ENCODE results near the gene MAP7.

MAP7 gene

GRCh38 chr6:136359851-136360250 lies 190.4 kb downstream of the MAP7 start:
- H3K9me3 Mint-ChIP-seq = no peaks in the 10 kb centered on the region
- peak overlapping the region in 1 of 2 donors; percentile 42 for H3K27ac Mint-ChIP-seq
- no peaks in the 10 kb centered on the region for H3K4me1 Mint-ChIP-seq
- ATAC-seq (no peak), DNase-seq (no peak)
- no peak overlapping the region for H3K4me3 Mint-ChIP-seq
- no peaks in the 10 kb centered on the region for H3K27me3 Mint-ChIP-seq

- peaks cover 13% of the 10 kb centered on the region for H3K27me3 Mint-ChIP-seq
- H3K27ac Mint-ChIP-seq = no peak overlapping the region
- DNase-seq (no peak), ATAC-seq (no peak)
- no peaks in the 10 kb centered on the region for H3K4me1 Mint-ChIP-seq
- no peaks in the 10 kb centered on the region for H3K9me3 Mint-ChIP-seq
- no peak overlapping the region for H3K4me3 Mint-ChIP-seq
Measured at GRCh38 chr6:136351518-136352110, 198.6 kb downstream of the MAP7 start.

- ATAC-seq (no peak), DNase-seq (no peak)
- no peaks in the 10 kb centered on the region for H3K9me3 Mint-ChIP-seq
- no peaks in the 10 kb centered on the region for H3K4me1 Mint-ChIP-seq
- no peak overlapping the region for H3K4me3 Mint-ChIP-seq
- peak overlapping the region in 1 of 2 donors; percentile 26 for H3K27ac Mint-ChIP-seq
- H3K27me3 Mint-ChIP-seq = peaks cover 14% of the 10 kb centered on the region
Measured at GRCh38 chr6:136350914-136351313, 199.3 kb downstream of the MAP7 start.

GRCh38 chr6:136347847-136348246 lies 202.4 kb downstream of the MAP7 start:
- H3K9me3 Mint-ChIP-seq = no peaks in the 10 kb centered on the region
- ATAC-seq (no peak), DNase-seq (no peak)
- H3K4me1 Mint-ChIP-seq = no peaks in the 10 kb centered on the region
- H3K27ac Mint-ChIP-seq = no peak overlapping the region
- peaks cover 12% of the 10 kb centered on the region for H3K27me3 Mint-ChIP-seq
- no peak overlapping the region for H3K4me3 Mint-ChIP-seq

GRCh38 chr6:136345145-136345544 lies 205.1 kb downstream of the MAP7 start:
- peaks cover 7% of the 10 kb centered on the region for H3K27me3 Mint-ChIP-seq
- no peaks in the 10 kb centered on the region for H3K9me3 Mint-ChIP-seq
- H3K4me3 Mint-ChIP-seq = no peak overlapping the region
- H3K27ac Mint-ChIP-seq = no peak overlapping the region
- no peaks in the 10 kb centered on the region for H3K4me1 Mint-ChIP-seq
- no peak for ATAC-seq
- no peak for DNase-seq

- DNase-seq (no peak), ATAC-seq (no peak)
- peaks cover 7% of the 10 kb centered on the region for H3K27me3 Mint-ChIP-seq
- no peaks in the 10 kb centered on the region for H3K9me3 Mint-ChIP-seq
- H3K4me1 Mint-ChIP-seq = no peaks in the 10 kb centered on the region
- no peak overlapping the region for H3K4me3 Mint-ChIP-seq
- no peak overlapping the region for H3K27ac Mint-ChIP-seq
Measured at GRCh38 chr6:136344420-136344819, 205.8 kb downstream of the MAP7 start.

GRCh38 chr6:136343700-136344099 lies 206.5 kb downstream of the MAP7 start:
- no peak overlapping the region for H3K4me3 Mint-ChIP-seq
- no peak overlapping the region for H3K27ac Mint-ChIP-seq
- H3K4me1 Mint-ChIP-seq = no peaks in the 10 kb centered on the region
- ATAC-seq (no peak), DNase-seq (no peak)
- no peaks in the 10 kb centered on the region for H3K9me3 Mint-ChIP-seq
- peaks cover 7% of the 10 kb centered on the region for H3K27me3 Mint-ChIP-seq

- H3K4me3 Mint-ChIP-seq = no peak overlapping the region
- DNase-seq = no peak
- H3K27me3 Mint-ChIP-seq = peaks cover 7% of the 10 kb centered on the region
- no peaks in the 10 kb centered on the region for H3K9me3 Mint-ChIP-seq
- H3K27ac Mint-ChIP-seq = no peak overlapping the region
- no peaks in the 10 kb centered on the region for H3K4me1 Mint-ChIP-seq
- no peak for ATAC-seq
Measured at GRCh38 chr6:136343275-136343674, 206.9 kb downstream of the MAP7 start.

- Mint-ChIP-seq H3K9me3 (no peaks in the 10 kb centered on the region), H3K27ac (no peak overlapping the region), H3K4me1 (no peaks in the 10 kb centered on the region), H3K4me3 (no peak overlapping the region), H3K27me3 (peaks cover 4% of the 10 kb centered on the region)
- ATAC-seq (no peak), DNase-seq (no peak)
Measured at GRCh38 chr6:136341967-136342366, 208.3 kb downstream of the MAP7 start.

- Mint-ChIP-seq H3K4me1 (no peaks in the 10 kb centered on the region), H3K9me3 (no peaks in the 10 kb centered on the region), H3K27ac (no peak overlapping the region), H3K4me3 (no peak overlapping the region), H3K27me3 (no peaks in the 10 kb centered on the region)
- DNase-seq = no peak
- no peak for ATAC-seq
Measured at GRCh38 chr6:136341367-136341766, 208.9 kb downstream of the MAP7 start.

GRCh38 chr6:136338486-136338885 lies 211.7 kb downstream of the MAP7 start:
- no peak for ATAC-seq
- H3K9me3 Mint-ChIP-seq = no peaks in the 10 kb centered on the region
- no peak for DNase-seq

GRCh38 chr6:136337606-136338005 lies 212.6 kb downstream of the MAP7 start:
- H3K4me3 Mint-ChIP-seq = no peak overlapping the region
- H3K27me3 Mint-ChIP-seq = no peaks in the 10 kb centered on the region
- H3K27ac Mint-ChIP-seq = no peak overlapping the region
- no peak for ATAC-seq
- H3K4me1 Mint-ChIP-seq = no peaks in the 10 kb centered on the region
- no peak for DNase-seq
- H3K9me3 Mint-ChIP-seq = no peaks in the 10 kb centered on the region

More at GRCh38 chr6:136338486-136338885, 211.7 kb downstream of the MAP7 start:
- Mint-ChIP-seq H3K4me3 (no peak overlapping the region), H3K4me1 (no peaks in the 10 kb centered on the region), H3K27ac (peak overlapping the region in 1 of 2 donors; percentile 63), H3K27me3 (no peaks in the 10 kb centered on the region)

- H3K27ac Mint-ChIP-seq = no peak overlapping the region
- no peak for ATAC-seq
- DNase-seq = no peak
- no peak overlapping the region for H3K4me3 Mint-ChIP-seq
- no peaks in the 10 kb centered on the region for H3K9me3 Mint-ChIP-seq
- H3K4me1 Mint-ChIP-seq = no peaks in the 10 kb centered on the region
- no peaks in the 10 kb centered on the region for H3K27me3 Mint-ChIP-seq
Measured at GRCh38 chr6:136337121-136337520, 213.1 kb downstream of the MAP7 start.

GRCh38 chr6:136335736-136336363 lies 214.4 kb downstream of the MAP7 start:
- Mint-ChIP-seq H3K9me3 (no peaks in the 10 kb centered on the region), H3K4me3 (no peak overlapping the region), H3K27ac (no peak overlapping the region), H3K4me1 (no peaks in the 10 kb centered on the region), H3K27me3 (no peaks in the 10 kb centered on the region)
- no peak for ATAC-seq
- DNase-seq = no peak

- no peak overlapping the region for H3K4me3 Mint-ChIP-seq
- H3K27ac Mint-ChIP-seq = no peak overlapping the region
- H3K9me3 Mint-ChIP-seq = no peaks in the 10 kb centered on the region
- DNase-seq = no peak
- no peaks in the 10 kb centered on the region for H3K4me1 Mint-ChIP-seq
- no peaks in the 10 kb centered on the region for H3K27me3 Mint-ChIP-seq
- ATAC-seq = peak; percentile 37
Measured at GRCh38 chr6:136334853-136335252, 215.4 kb downstream of the MAP7 start.

- H3K27me3 Mint-ChIP-seq = no peaks in the 10 kb centered on the region
- H3K9me3 Mint-ChIP-seq = no peaks in the 10 kb centered on the region
- no peak for ATAC-seq
- H3K4me3 Mint-ChIP-seq = no peak overlapping the region
- no peaks in the 10 kb centered on the region for H3K4me1 Mint-ChIP-seq
- DNase-seq = no peak
- no peak overlapping the region for H3K27ac Mint-ChIP-seq
Measured at GRCh38 chr6:136334465-136334846, 215.8 kb downstream of the MAP7 start.
